NCI-H187 treated with DMSO at 0.1 percent for 48 hours (cell line): ENCODE data around the gene DHX36.

Experiments
- DNase-seq: peaks from one replicate; lab custom pipeline; 2025; lab: John Stamatoyannopoulos, UW

DHX36 gene

DNA sequence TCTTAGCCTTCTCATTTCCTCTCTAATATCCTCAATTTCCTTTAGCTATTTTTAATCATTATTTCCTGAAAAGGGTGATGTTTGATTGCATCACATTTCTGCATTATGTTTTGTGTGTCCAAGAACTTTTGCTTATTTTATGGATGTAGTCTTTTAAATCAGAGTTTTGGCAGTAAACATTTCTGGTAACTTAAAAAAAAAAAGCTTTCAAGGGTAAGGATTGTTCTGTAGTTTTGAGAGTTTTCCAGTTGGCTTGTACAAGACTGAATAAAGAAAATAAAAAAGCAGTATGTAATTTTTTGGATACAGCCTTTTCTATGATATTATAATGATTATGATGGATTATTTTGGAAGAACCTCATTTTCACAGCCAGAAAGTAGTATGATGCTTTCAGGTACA lies 99.4 kb downstream of the DHX36 start:
- DNase-seq: no peak

DNA sequence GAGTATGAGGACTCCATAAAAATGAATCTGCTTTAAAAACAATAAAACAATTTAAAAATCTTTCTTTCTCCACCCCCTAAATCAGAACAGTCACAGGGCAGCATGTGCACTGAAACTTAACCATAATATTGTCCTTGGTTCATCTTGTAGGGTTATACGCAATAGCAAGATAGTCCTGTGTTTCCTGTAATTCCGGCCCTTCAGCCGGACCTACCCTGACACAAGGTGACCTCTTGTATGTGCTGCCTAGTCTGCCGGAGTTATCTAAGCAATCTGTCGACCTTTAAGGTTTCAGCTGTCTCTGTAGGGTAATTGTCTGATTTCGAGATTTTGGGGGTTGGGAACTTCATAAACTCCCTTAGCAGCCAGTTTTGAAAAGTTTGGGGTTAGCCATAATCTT lies 99.9 kb downstream of the DHX36 start:
- no peak for DNase-seq

DNA sequence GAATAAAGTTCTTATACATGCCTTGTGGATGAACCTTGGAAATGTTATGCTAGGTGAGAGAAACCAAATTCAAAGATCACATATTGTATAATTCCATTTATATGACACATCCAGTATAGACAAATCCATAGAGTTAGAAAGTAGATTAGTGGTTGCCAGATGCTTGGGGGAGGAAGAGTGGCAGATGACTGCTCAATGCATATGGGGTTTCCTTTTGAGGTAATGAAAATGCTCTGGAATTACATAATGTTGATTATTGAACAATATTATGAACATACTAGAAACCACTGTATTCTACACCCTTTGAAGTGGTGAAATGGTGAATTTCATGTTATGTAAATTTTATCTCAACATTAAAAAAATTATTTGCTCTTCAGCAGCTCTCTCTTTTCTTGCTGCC lies 100.8 kb downstream of the DHX36 start:
- no peak for DNase-seq
